Activated naive CD8-positive, alpha-beta T cell (primary cell): ENCODE measurements around the gene SYT15.
"Not testable (repeated sequence)": the region's sequence is repeated elsewhere in the genome, so short reads cannot be mapped to it uniquely, and the experiment has no call there.

Source experiments
- H3K27ac Mint-ChIP-seq: one replicate; pipeline ENCODE4 v1.8.0; 2021; ENCODE audit warnings: mixed read lengths
- H3K27me3 Mint-ChIP-seq: one replicate; pipeline ENCODE4 v1.8.0; 2021; ENCODE audit warnings: mixed read lengths
- H3K36me3 Mint-ChIP-seq: one replicate; pipeline ENCODE4 v1.8.0; 2021; ENCODE audit warnings: mixed read lengths
- H3K4me1 Mint-ChIP-seq: one replicate; pipeline ENCODE4 v1.8.0; 2021; ENCODE audit warnings: low read depth, mixed read lengths
- H3K4me3 Mint-ChIP-seq: one replicate; pipeline ENCODE4 v1.8.0; 2021; ENCODE audit warnings: mild to moderate bottlenecking, mixed read lengths
- H3K9me3 Mint-ChIP-seq: one replicate; pipeline ENCODE4 v1.8.0; 2021; ENCODE audit warnings: low read depth, mixed read lengths

SYT15 gene

GRCh38 chr10:46559231-46559671, 19.7 kb upstream of the SYT15 start:
- no peaks in the 10 kb centered on the region for H3K36me3 Mint-ChIP-seq
- H3K27ac Mint-ChIP-seq, result no peak overlapping the region
- H3K4me1 Mint-ChIP-seq, result peaks cover 5% of the 10 kb centered on the region
- no peaks in the 10 kb centered on the region for H3K9me3 Mint-ChIP-seq
- peaks cover 3% of the 10 kb centered on the region for H3K27me3 Mint-ChIP-seq
- no peak overlapping the region for H3K4me3 Mint-ChIP-seq

GRCh38 chr10:46560381-46560780, 18.5 kb upstream of the SYT15 start:
- peaks cover 5% of the 10 kb centered on the region for H3K4me1 Mint-ChIP-seq
- no peaks in the 10 kb centered on the region for H3K36me3 Mint-ChIP-seq
- no peak overlapping the region for H3K4me3 Mint-ChIP-seq
- no peaks in the 10 kb centered on the region for H3K9me3 Mint-ChIP-seq
- no peak overlapping the region for H3K27ac Mint-ChIP-seq
- H3K27me3 Mint-ChIP-seq, result peaks cover 3% of the 10 kb centered on the region

- no peak overlapping the region for H3K4me3 Mint-ChIP-seq
- no peaks in the 10 kb centered on the region for H3K36me3 Mint-ChIP-seq
- H3K27ac Mint-ChIP-seq, result no peak overlapping the region
- no peaks in the 10 kb centered on the region for H3K9me3 Mint-ChIP-seq
- peaks cover 3% of the 10 kb centered on the region for H3K27me3 Mint-ChIP-seq
- H3K4me1 Mint-ChIP-seq, result peaks cover 5% of the 10 kb centered on the region
Measured at GRCh38 chr10:46560952-46561351, 18.0 kb upstream of the SYT15 start.

GRCh38 chr10:46565591-46566332, 13.2 kb upstream of the SYT15 start:
- H3K4me1 Mint-ChIP-seq, H3K27ac Mint-ChIP-seq, H3K27me3 Mint-ChIP-seq, H3K9me3 Mint-ChIP-seq, H3K36me3 Mint-ChIP-seq, H3K4me3 Mint-ChIP-seq: not testable (repeated sequence)

- H3K4me1 Mint-ChIP-seq, H3K9me3 Mint-ChIP-seq, H3K4me3 Mint-ChIP-seq, H3K27ac Mint-ChIP-seq, H3K36me3 Mint-ChIP-seq, H3K27me3 Mint-ChIP-seq: not testable (repeated sequence)
Measured at GRCh38 chr10:46567151-46567550, 11.8 kb upstream of the SYT15 start.

- not testable (repeated sequence) for H3K4me3 Mint-ChIP-seq, H3K4me1 Mint-ChIP-seq, H3K27me3 Mint-ChIP-seq, H3K36me3 Mint-ChIP-seq, H3K9me3 Mint-ChIP-seq, H3K27ac Mint-ChIP-seq
Measured at GRCh38 chr10:46570655-46571054, 8.3 kb upstream of the SYT15 start.

GRCh38 chr10:46572765-46573164, 6.2 kb upstream of the SYT15 start:
- H3K9me3 Mint-ChIP-seq, H3K36me3 Mint-ChIP-seq, H3K27me3 Mint-ChIP-seq, H3K27ac Mint-ChIP-seq, H3K4me1 Mint-ChIP-seq, H3K4me3 Mint-ChIP-seq: not testable (repeated sequence)

GRCh38 chr10:46573314-46573713, 5.6 kb upstream of the SYT15 start:
- H3K27ac Mint-ChIP-seq, H3K36me3 Mint-ChIP-seq, H3K27me3 Mint-ChIP-seq, H3K4me1 Mint-ChIP-seq, H3K4me3 Mint-ChIP-seq, H3K9me3 Mint-ChIP-seq: not testable (repeated sequence)

- H3K36me3 Mint-ChIP-seq, H3K27me3 Mint-ChIP-seq, H3K27ac Mint-ChIP-seq, H3K9me3 Mint-ChIP-seq, H3K4me3 Mint-ChIP-seq, H3K4me1 Mint-ChIP-seq: not testable (repeated sequence)
Measured at GRCh38 chr10:46573884-46574283, 5.0 kb upstream of the SYT15 start.

GRCh38 chr10:46577624-46578473, 1.1 kb upstream of the SYT15 start:
- H3K4me1 Mint-ChIP-seq, H3K4me3 Mint-ChIP-seq, H3K36me3 Mint-ChIP-seq, H3K27ac Mint-ChIP-seq, H3K9me3 Mint-ChIP-seq, H3K27me3 Mint-ChIP-seq: not testable (repeated sequence)

GRCh38 chr10:46579378-46579777, 450 bp downstream of the SYT15 start:
- not testable (repeated sequence) for H3K4me1 Mint-ChIP-seq, H3K9me3 Mint-ChIP-seq, H3K27me3 Mint-ChIP-seq, H3K36me3 Mint-ChIP-seq, H3K27ac Mint-ChIP-seq, H3K4me3 Mint-ChIP-seq

- not testable (repeated sequence) for H3K36me3 Mint-ChIP-seq, H3K27me3 Mint-ChIP-seq, H3K4me3 Mint-ChIP-seq, H3K27ac Mint-ChIP-seq, H3K4me1 Mint-ChIP-seq, H3K9me3 Mint-ChIP-seq
Measured at GRCh38 chr10:46581997-46582396, 3.1 kb downstream of the SYT15 start.

- H3K4me1 Mint-ChIP-seq, H3K36me3 Mint-ChIP-seq, H3K27me3 Mint-ChIP-seq, H3K4me3 Mint-ChIP-seq, H3K9me3 Mint-ChIP-seq, H3K27ac Mint-ChIP-seq: not testable (repeated sequence)
Measured at GRCh38 chr10:46582568-46582967, 3.6 kb downstream of the SYT15 start.

- H3K27ac Mint-ChIP-seq, H3K36me3 Mint-ChIP-seq, H3K4me3 Mint-ChIP-seq, H3K27me3 Mint-ChIP-seq, H3K4me1 Mint-ChIP-seq, H3K9me3 Mint-ChIP-seq: not testable (repeated sequence)
Measured at GRCh38 chr10:46584196-46584595, 5.3 kb downstream of the SYT15 start.

GRCh38 chr10:46585246-46585645, 6.3 kb downstream of the SYT15 start:
- H3K9me3 Mint-ChIP-seq, H3K27me3 Mint-ChIP-seq, H3K27ac Mint-ChIP-seq, H3K4me1 Mint-ChIP-seq, H3K4me3 Mint-ChIP-seq, H3K36me3 Mint-ChIP-seq: not testable (repeated sequence)

GRCh38 chr10:46587546-46587945, 8.6 kb downstream of the SYT15 start:
- H3K4me3 Mint-ChIP-seq, H3K9me3 Mint-ChIP-seq, H3K27me3 Mint-ChIP-seq, H3K36me3 Mint-ChIP-seq, H3K27ac Mint-ChIP-seq, H3K4me1 Mint-ChIP-seq: not testable (repeated sequence)
